Hepatocyte (in vitro differentiated cells): ENCODE results near the gene HNF4A.

ENCODE experiments used
- CTCF ChIP-seq: fragments of 200-600 bp; sonication (generic); IDR thresholded peaks from 2 replicates; pipeline ENCODE4 v1.5.1; 2016; ENCODE audit warnings: antibody characterized with exemption, mild to moderate bottlenecking; ENCODE audit not compliant: poor library complexity
- EZH2 ChIP-seq: fragments of 200-600 bp; sonication (generic); IDR thresholded peaks from 2 replicates; pipeline ENCODE4 v1.6.1; 2016; ENCODE audit warnings: antibody characterized with exemption, mild to moderate bottlenecking, borderline replicate concordance

- no peak for TF ChIP-seq EZH2
- no peak for TF ChIP-seq CTCF
These were observed 53.7 kb downstream of the HNF4A start for GRCh38 chr20:44409132-44409600.
